K562 treated with DMSO at 1 percent for 12 hours (cell line): ENCODE data around the gene LANCL1. TPM values are rescaled to one million over a fixed set of nuclear protein-coding genes. Genes with fewer than 3 reads are reported as not detected.

Experiments used
- total RNA-seq: library from RNA; unstranded; fragments of 300-600 nt; gene quantifications from 2 replicates; pipeline ENCODE4 v1.2.3, GENCODE V29; 2022; ENCODE audit not compliant: insufficient read depth

Gene LANCL1, protein sequence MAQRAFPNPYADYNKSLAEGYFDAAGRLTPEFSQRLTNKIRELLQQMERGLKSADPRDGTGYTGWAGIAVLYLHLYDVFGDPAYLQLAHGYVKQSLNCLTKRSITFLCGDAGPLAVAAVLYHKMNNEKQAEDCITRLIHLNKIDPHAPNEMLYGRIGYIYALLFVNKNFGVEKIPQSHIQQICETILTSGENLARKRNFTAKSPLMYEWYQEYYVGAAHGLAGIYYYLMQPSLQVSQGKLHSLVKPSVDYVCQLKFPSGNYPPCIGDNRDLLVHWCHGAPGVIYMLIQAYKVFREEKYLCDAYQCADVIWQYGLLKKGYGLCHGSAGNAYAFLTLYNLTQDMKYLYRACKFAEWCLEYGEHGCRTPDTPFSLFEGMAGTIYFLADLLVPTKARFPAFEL
- 6.8 and 24.4 TPM in 2 replicates for total RNA-seq

DNA sequence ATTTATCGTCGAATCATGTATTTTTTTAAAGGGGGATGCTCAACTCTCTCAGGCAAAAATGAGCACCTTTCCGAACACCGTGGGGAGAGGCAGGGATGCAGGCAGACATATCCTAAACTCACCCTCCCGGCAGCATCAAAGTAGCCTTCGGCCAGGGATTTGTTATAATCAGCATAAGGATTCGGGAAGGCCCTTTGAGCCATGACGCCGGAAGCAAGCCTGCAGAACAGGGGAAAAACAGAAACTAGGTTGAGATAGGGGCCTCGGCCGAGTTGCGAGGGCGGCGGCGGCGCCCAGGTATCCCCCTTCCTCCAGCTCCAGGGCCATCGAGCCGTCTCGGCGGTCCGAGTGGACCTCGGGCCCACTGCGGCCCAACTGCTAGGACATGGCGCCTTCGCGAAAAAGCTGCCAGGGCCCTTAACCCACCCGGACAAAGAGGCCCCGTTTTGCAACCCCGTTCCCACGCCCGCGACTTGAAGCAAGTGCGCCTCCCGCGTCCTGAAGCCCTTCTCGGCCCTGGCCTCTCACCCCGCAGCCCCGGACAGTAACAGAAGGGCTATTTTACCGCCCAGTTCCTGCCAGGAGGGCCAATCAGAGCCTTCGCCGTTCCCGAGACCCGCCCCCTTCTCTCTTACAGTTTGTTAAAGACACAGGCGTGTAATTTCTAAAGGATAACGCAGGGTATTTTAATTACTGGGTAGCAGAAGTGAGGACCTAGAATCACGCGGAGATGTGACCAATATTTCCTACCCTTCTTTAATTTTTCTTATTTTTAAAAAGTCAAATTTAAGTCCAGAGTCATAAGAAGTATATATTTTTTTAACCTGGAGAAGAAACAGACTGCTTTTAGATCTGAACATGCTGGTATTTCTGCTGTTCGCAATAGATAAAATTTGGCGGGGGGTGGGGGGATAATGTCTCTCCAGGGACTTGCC, at the start of gene LANCL1:
TSS of gene LANCL1 (minus strand) at position 566 of the 935 bp plus-strand sequence. CDS start at position 203, 363 bp downstream.

Other genes with a start within 250 kb of the LANCL1 start
- gene MYL1, start 161.6 kb downstream of the LANCL1 start, total RNA-seq, result not detected in 2 replicates
- gene CPS1, start 79.8 kb upstream of the LANCL1 start, total RNA-seq, result 3.7 and 9.1 TPM in 2 replicates